ENCODE data around the gene SFSWAP.
"Not testable (repeated sequence)": the region's sequence is repeated elsewhere in the genome, so short reads cannot be mapped to it uniquely, and the experiment has no call there.

SFSWAP gene

GRCh38 chr12:131774576-131775391 is 63.9 kb downstream of the SFSWAP start:
- no peak for TF ChIP-seq CTCF (conservative IDR thresholded peaks at IDR 0.05; ENCODE audit: low read depth, low read length)
- Histone ChIP-seq H3K27ac (no peak overlapping the region), H3K4me2 (no peak overlapping the region), H3K27me3 (ENCODE audit: insufficient read depth, low read depth) (no peaks in the 10 kb centered on the region), H3K79me2 (ENCODE audit: insufficient read depth, low read depth) (no peaks in the 10 kb centered on the region), H3K9ac (no peak overlapping the region), H4K20me1 (ENCODE audit: insufficient read depth) (no peaks in the 10 kb centered on the region), H3K36me3 (ENCODE audit: insufficient read depth) (no peaks in the 10 kb centered on the region; the same call in 1 of the 2 replicates), H3K4me1 (ENCODE audit: low read depth, poor library complexity, severe bottlenecking) (peaks cover 10% of the 10 kb centered on the region), H3K4me3 (IDR thresholded peaks at IDR 0.05; ENCODE audit: insufficient read depth, low read depth, low read length) (no peak overlapping the region), H2AFZ (ENCODE audit: low read depth) (no peak overlapping the region)

- Histone ChIP-seq H3K36me3 (ENCODE audit: insufficient read depth) (no peaks in the 10 kb centered on the region; the same call in 1 of the 2 replicates), H3K4me3 (IDR thresholded peaks at IDR 0.05; ENCODE audit: insufficient read depth, low read depth, low read length) (no peak overlapping the region), H3K27ac (no peak overlapping the region), H3K9ac (no peak overlapping the region), H3K4me1 (ENCODE audit: low read depth, poor library complexity, severe bottlenecking) (peaks cover 10% of the 10 kb centered on the region), H3K27me3 (ENCODE audit: insufficient read depth, low read depth) (no peaks in the 10 kb centered on the region), H3K79me2 (ENCODE audit: insufficient read depth, low read depth) (no peaks in the 10 kb centered on the region), H2AFZ (ENCODE audit: low read depth) (no peak overlapping the region), H4K20me1 (ENCODE audit: insufficient read depth) (no peaks in the 10 kb centered on the region), H3K4me2 (no peak overlapping the region)
- TF ChIP-seq CTCF (conservative IDR thresholded peaks at IDR 0.05; ENCODE audit: low read depth, low read length): no peak
These were observed 64.7 kb downstream of the SFSWAP start for GRCh38 chr12:131775392-131776236.

GRCh38 chr12:131776237-131776889 is 65.5 kb downstream of the SFSWAP start:
- H3K9ac ChIP-seq: no peak overlapping the region
- no peaks in the 10 kb centered on the region for H4K20me1 ChIP-seq (ENCODE audit: insufficient read depth)
- no peak overlapping the region for H3K27ac ChIP-seq
- H3K4me2 ChIP-seq: no peak overlapping the region
- H3K4me3 ChIP-seq (IDR thresholded peaks at IDR 0.05; ENCODE audit: insufficient read depth, low read depth, low read length): no peak overlapping the region
- no peaks in the 10 kb centered on the region for H3K79me2 ChIP-seq (ENCODE audit: insufficient read depth, low read depth)
- no peaks in the 10 kb centered on the region for H3K27me3 ChIP-seq (ENCODE audit: insufficient read depth, low read depth)
- no peaks in the 10 kb centered on the region; the same call in 1 of the 2 replicates for H3K36me3 ChIP-seq (ENCODE audit: insufficient read depth)
- H3K4me1 ChIP-seq (ENCODE audit: low read depth, poor library complexity, severe bottlenecking): peaks cover 10% of the 10 kb centered on the region
- no peak for TF ChIP-seq CTCF (conservative IDR thresholded peaks at IDR 0.05; ENCODE audit: low read depth, low read length)
- H2AFZ ChIP-seq (ENCODE audit: low read depth): no peak overlapping the region

GRCh38 chr12:131777269-131777668 is 66.4 kb downstream of the SFSWAP start:
- not testable (repeated sequence) for H2AFZ ChIP-seq (ENCODE audit: low read depth); H3K27me3 ChIP-seq (ENCODE audit: insufficient read depth, low read depth); H3K4me3 ChIP-seq (IDR thresholded peaks at IDR 0.05; ENCODE audit: insufficient read depth, low read depth, low read length); H3K9ac ChIP-seq; H3K4me1 ChIP-seq (ENCODE audit: low read depth, poor library complexity, severe bottlenecking); H3K27ac ChIP-seq; H3K79me2 ChIP-seq (ENCODE audit: insufficient read depth, low read depth); H3K36me3 ChIP-seq (ENCODE audit: insufficient read depth); H4K20me1 ChIP-seq (ENCODE audit: insufficient read depth); H3K4me2 ChIP-seq

Data from KMS-11 (cell line).